ENCODE measurements around the gene ALKBH6.
"Not testable (repeated sequence)": the region's sequence is repeated elsewhere in the genome, so short reads cannot be mapped to it uniquely, and the experiment has no call there.

ALKBH6 gene

DNA sequence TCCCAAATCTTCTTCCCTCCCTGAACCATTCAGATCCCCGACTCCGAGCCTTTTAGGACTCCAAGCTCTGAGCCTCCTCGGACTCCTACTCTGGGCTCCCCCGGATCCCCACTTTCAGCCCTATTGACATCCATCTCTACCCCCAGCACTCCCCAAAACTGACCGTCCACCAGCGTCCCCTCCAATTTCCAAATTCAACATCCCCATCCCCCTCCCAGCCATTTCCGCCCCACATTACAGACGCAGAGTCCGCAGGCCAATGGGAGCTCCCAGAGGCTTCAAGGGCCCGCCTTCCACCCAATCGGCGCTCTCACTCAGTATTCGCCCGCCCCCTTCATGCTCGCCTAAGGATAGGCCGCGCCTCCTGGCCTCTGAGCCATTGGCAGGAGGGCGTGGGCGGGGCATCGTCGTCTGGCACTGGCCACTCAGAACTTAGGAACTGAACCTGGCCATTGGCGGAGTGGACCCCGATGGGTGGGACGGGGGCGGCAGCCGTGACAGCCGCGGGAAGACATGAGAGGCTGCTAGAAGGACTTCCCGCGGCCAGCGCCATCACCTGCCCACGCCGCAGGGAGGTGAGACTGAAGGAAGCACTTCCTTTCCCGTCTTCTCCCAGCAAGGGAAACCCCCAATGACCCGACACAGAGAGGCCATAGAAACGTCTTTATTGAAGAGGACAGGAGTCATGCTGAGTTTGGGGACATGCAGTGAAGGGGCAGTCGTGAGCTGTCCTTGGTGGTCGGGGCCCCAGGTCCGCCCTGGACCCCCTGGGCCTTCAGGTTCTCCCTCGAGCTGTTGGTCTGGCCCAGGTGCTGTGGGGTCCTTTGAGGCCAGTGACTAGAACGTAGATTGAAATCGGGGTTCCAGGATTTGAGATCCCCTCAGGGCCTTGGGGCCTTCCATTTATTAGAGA, at the start of gene ALKBH6:
TSS of gene ALKBH6 (minus strand) at position 202 of the 913 bp plus-strand sequence. CDS start 816 bp downstream, outside the sequence.
- DNase-seq (ENCODE audit: low read depth in 2 of 2): peak; percentile 98 to 99

DNA sequence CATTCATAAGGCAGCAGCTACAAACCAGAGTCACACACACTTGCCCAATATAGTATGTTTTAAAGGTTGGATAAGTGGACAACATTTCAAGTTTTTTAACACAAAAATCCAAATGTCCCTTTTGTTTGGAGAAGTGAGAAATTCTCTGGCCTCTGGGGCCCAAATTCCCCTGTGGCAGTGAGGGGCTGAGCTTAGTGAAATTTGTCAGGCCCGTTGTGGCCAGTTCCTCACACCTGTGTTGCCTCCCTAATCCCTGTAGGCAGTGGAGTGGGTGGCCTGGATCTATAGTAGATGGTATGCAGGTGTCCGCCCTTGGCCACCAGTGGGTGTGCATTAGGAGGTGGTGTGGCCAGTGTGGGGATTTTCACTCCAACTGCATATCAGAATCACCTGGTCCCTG, 47.4 kb upstream of the ALKBH6 start:
- DNase-seq (ENCODE audit: low read depth in 2 of 2): no peak

DNA sequence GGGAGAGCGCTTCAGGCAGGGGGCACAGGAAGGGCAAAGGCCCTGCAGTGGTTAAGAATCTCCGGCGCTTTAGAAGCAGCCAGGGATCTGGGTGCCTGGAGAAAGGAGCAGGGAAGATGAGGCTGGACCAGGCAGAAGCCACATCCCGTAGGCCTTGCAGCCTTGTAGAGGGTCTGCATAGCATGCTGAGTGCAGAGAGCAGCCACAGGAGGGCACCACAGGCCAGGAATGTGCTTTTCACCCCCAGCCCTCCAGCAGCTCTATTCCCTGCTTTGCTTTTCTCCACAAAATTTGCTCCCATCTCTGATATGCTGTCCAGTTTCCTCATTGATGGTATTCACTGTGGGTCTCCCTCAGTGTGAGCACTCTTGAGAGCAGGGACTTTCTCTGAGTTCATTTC, 46.4 kb upstream of the ALKBH6 start:
- DNase-seq (ENCODE audit: low read depth in 2 of 2): peak in 1 of 2 donors; percentile 12

DNA sequence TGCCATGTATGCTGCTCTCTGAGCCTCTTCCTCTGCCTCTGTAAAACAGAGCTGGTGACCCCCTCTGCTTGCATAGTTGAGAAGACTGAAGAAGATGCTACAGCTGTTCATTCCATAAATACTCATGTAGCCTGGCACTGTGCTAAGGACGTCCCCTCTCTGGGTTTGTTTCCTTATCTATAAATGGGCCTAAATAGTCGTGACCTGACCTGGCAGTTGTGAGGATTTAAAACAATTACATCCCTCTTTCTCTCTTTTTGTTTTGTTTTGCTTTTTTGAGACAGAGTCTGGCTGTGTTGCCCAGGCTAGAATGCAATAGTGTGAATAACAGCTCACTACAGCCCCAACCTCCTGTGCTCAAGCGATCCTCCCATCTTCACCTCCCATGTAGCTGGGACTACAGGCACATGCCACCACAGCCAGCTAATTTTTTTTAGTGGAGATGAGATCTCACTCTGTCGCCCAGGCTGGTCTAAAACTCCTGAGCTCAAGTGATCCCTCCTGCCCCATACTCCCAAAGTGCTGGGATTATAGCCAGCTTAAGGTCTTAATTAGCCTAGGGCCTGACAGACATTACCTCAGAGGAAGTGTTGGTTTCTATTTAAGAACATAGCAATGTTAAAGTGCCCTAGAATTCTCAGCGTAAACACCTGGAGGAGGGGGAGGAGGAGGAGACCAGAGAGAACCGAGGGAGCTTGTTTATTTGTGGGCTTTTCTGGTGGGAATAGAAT, 45.3 kb upstream of the ALKBH6 start:
- no peak for DNase-seq (ENCODE audit: low read depth in 2 of 2)

DNA sequence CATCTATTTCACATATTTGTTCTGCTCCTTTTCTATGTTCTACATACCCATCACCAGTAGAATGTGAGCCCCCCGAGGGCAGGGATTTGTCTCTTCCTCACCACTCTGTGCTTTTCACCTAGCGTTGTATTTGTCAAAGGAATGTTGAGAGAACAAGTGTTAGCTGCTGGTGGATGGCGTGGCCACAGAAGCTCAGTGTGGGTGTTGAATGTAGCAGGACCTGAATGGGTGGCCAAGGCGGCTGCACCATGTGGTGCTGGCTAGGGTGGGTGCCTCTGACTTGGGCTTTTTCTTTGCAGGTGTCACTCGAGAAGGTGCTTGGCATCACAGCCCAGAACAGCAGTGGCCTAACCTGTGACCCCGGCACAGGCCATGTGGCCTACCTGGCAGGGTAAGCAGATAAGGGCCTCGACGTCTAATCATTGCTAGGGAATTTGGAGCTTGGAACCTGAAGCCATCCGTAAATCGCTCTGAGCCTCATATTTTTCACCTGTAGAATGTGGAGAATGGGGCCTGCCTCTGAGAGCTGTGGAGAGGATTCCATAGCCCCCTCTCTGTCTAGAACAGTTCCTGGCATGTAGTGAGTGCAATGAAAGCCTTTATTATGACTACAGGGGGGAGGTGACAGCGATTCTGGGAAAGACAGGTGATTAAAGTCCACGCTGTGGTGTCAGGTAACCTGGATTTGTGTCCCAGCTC, 44.6 kb upstream of the ALKBH6 start:
- no peak for DNase-seq (ENCODE audit: low read depth in 2 of 2)

GRCh38 chr19:36054733-36055686, 41.0 kb upstream of the ALKBH6 start, which contains the start of gene WDR62:
Gene WDR62 (plus strand): TSS chr19:36054897. CDS start chr19:36054972, 75 bp downstream.
- DNase-seq (ENCODE audit: low read depth in 2 of 2): peak; percentile 93 to 94

GRCh38 chr19:36054119-36054732, 40.2 kb upstream of the ALKBH6 start, which contains the start of gene THAP8:
Gene THAP8 (minus strand): TSS chr19:36054285. CDS start chr19:36054217, 68 bp downstream.
- peak; percentile 98 to 99 for DNase-seq (ENCODE audit: low read depth in 2 of 2)

- DNase-seq (ENCODE audit: low read depth in 2 of 2): no peak
Measured at GRCh38 chr19:36051637-36052036, 37.6 kb upstream of the ALKBH6 start.

GRCh38 chr19:36051236-36051635, 37.2 kb upstream of the ALKBH6 start:
- no peak for DNase-seq (ENCODE audit: low read depth in 2 of 2)

DNA sequence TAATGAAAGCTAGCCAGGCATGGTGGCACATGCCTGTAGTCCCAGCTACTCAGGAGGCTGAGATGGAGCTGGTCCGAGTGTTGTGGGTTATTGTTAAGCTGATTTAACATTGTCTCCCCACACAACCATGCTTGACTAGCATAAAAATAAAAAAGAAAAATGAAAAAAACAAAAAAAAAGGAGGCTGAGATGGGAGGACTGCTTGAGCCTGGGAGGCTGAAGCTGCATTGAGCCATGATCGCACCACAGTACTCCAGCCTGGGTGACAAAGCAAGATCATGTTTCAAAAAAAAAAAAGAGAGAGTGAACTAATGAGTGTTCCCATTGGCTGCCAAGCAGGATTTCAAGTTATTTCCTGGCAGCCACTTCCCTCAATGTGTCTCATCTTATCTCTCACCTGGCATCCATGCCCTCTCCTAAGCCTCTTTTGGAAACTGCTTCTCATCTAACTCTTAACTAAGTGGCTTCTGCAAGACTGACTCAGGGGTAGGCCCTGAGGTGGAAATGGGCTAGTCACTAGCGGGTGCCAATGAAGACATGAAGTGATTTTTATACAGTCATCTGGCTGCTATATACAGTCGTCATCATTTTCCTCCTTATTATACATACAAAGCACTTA, 35.2 kb upstream of the ALKBH6 start:
- no peak for DNase-seq (ENCODE audit: low read depth in 2 of 2)

- DNase-seq (ENCODE audit: low read depth in 2 of 2): no peak
Measured at GRCh38 chr19:36047835-36048234, 33.8 kb upstream of the ALKBH6 start.

GRCh38 chr19:36046443-36047050, 32.5 kb upstream of the ALKBH6 start:
- DNase-seq (ENCODE audit: low read depth in 2 of 2): no peak

GRCh38 chr19:36043952-36044351, 29.9 kb upstream of the ALKBH6 start:
- DNase-seq (ENCODE audit: low read depth in 2 of 2): no peak

GRCh38 chr19:36041831-36042230, 27.8 kb upstream of the ALKBH6 start:
- no peak for DNase-seq (ENCODE audit: low read depth in 2 of 2)

- DNase-seq (ENCODE audit: low read depth in 2 of 2): not testable (repeated sequence)
Measured at GRCh38 chr19:36041092-36041491, 27.1 kb upstream of the ALKBH6 start.

GRCh38 chr19:36040495-36040894, 26.5 kb upstream of the ALKBH6 start:
- DNase-seq (ENCODE audit: low read depth in 2 of 2): no peak

- peak; percentile 43 to 44 for DNase-seq (ENCODE audit: low read depth in 2 of 2)
Measured at GRCh38 chr19:36032251-36033104, 18.5 kb upstream of the ALKBH6 start, which contains the start of gene CLIP3. Gene CLIP3 (minus strand): TSS chr19:36032873. CDS start chr19:36032357, 516 bp downstream.

- DNase-seq (ENCODE audit: low read depth in 2 of 2): no peak
Measured at GRCh38 chr19:36031308-36031707, 17.3 kb upstream of the ALKBH6 start.

All from stimulated activated CD4-positive, alpha-beta T cell treated with anti-CD3 and anti-CD28 coated beads, Interleukin-1b, Interleukin-23, amount 100 ng/mL, for 4 hours (primary cell).